ENCODE measurements around the gene ZNF831. TPM values are rescaled to one million over a fixed set of nuclear protein-coding genes. Genes with fewer than 3 reads are reported as not detected.

Gene ZNF831
- total RNA-seq, 1 experiment from 2014 or later: 0.15 TPM

GRCh38 chr20:59273739-59274357 lies 110.2 kb downstream of the ZNF831 start:
- ChIA-PET RAD21 (ENCODE audit: low non-redundant PET in 1 of 2, low total read pairs in 2 of 2, uncharacterized antibody in 2 of 2, unreplicated experiment in 2 of 2) (no interaction called here), POLR2A (no interaction called here), CTCF (no interaction called here)
- Histone ChIP-seq H3K9me3 (ENCODE audit: control insufficient read depth in 1 of 2, insufficient read depth in 1 of 2, low read depth in 1 of 2, low read length in 2 of 2) (no peaks in the 10 kb centered on the region), H3K27ac (ENCODE audit: low read depth, low read length) (no peak overlapping the region), H3K9ac (ENCODE audit: low read length) (no peak overlapping the region), H3K79me2 (ENCODE audit: insufficient read depth, low read length) (no peaks in the 10 kb centered on the region), H3K27me3 (ENCODE audit: insufficient read depth, low read length) (peaks cover 77% of the 10 kb centered on the region), H3K4me3 (replicated peaks in 1 of 2; ENCODE audit: low read depth in 1 of 2, low read length in 2 of 2) (no peak overlapping the region), H3K9me2 (ENCODE audit: insufficient read depth) (no peaks in the 10 kb centered on the region), H3K4me1 (ENCODE audit: control insufficient read depth in 1 of 2, insufficient read depth in 2 of 2, low read length in 2 of 2) (no peaks in the 10 kb centered on the region), H2AFZ (ENCODE audit: low read depth, low read length, poor library complexity, severe bottlenecking) (no peak overlapping the region), H3K4me2 (ENCODE audit: low read length) (no peak overlapping the region), H3K36me3 (ENCODE audit: control insufficient read depth in 1 of 2, insufficient read depth in 2 of 2, low read length in 2 of 2) (no peaks in the 10 kb centered on the region), H4K20me1 (ENCODE audit: insufficient read depth) (no peaks in the 10 kb centered on the region)
- DNase-seq (ENCODE audit: low read depth, low spot score) (no peak), ATAC-seq (no peak)
- intact Hi-C loops (cut with micrococcal nuclease): no loop called here
- TF ChIP-seq FOSL1 (IDR thresholded peaks at IDR 0.05; ENCODE audit: low read depth) (no peak), EZH2 (IDR thresholded peaks at IDR 0.05) (peak; percentile 59; the same call in 1 of the 2 replicates), SIN3A (IDR thresholded peaks at IDR 0.05; ENCODE audit: low read depth) (no peak), POLR2A (IDR thresholded peaks at IDR 0.05; ENCODE audit: borderline replicate concordance, extremely low read depth, insufficient read depth, insufficient read length) (no peak)
- no TSS peak for BruUV-seq (replicated peaks)

- ChIA-PET CTCF (no interaction called here), POLR2A (no interaction called here), RAD21 (ENCODE audit: low non-redundant PET in 1 of 2, low total read pairs in 2 of 2, uncharacterized antibody in 2 of 2, unreplicated experiment in 2 of 2) (no interaction called here)
- Histone ChIP-seq H3K79me2 (ENCODE audit: insufficient read depth, low read length) (no peaks in the 10 kb centered on the region), H3K4me2 (ENCODE audit: low read length) (no peak overlapping the region), H3K4me1 (ENCODE audit: control insufficient read depth in 1 of 2, insufficient read depth in 2 of 2, low read length in 2 of 2) (no peaks in the 10 kb centered on the region), H3K27me3 (ENCODE audit: insufficient read depth, low read length) (peaks cover 78% of the 10 kb centered on the region), H3K9me2 (ENCODE audit: insufficient read depth) (no peaks in the 10 kb centered on the region), H3K9ac (ENCODE audit: low read length) (no peak overlapping the region), H2AFZ (ENCODE audit: low read depth, low read length, poor library complexity, severe bottlenecking) (no peak overlapping the region), H4K20me1 (ENCODE audit: insufficient read depth) (no peaks in the 10 kb centered on the region), H3K4me3 (replicated peaks in 1 of 2; ENCODE audit: low read depth in 1 of 2, low read length in 2 of 2) (no peak overlapping the region), H3K36me3 (ENCODE audit: control insufficient read depth in 1 of 2, insufficient read depth in 2 of 2, low read length in 2 of 2) (no peaks in the 10 kb centered on the region), H3K27ac (ENCODE audit: low read depth, low read length) (no peak overlapping the region), H3K9me3 (ENCODE audit: control insufficient read depth in 1 of 2, insufficient read depth in 1 of 2, low read depth in 1 of 2, low read length in 2 of 2) (no peaks in the 10 kb centered on the region)
- BruUV-seq (replicated peaks): no TSS peak
- DNase-seq (ENCODE audit: low read depth, low spot score) (no peak), ATAC-seq (no peak)
- intact Hi-C loops (cut with micrococcal nuclease): no loop called here
- TF ChIP-seq CBX3 (IDR thresholded peaks at IDR 0.05; ENCODE audit: low read depth) (no peak), FOSL1 (IDR thresholded peaks at IDR 0.05; ENCODE audit: low read depth) (no peak), SP1 (IDR thresholded peaks at IDR 0.05; ENCODE audit: low read depth) (no peak), ATF3 (IDR thresholded peaks at IDR 0.05) (no peak), ZFX (IDR thresholded peaks at IDR 0.05) (no peak), EGR1 (IDR thresholded peaks at IDR 0.05; ENCODE audit: low read depth) (no peak), CTCF (IDR thresholded peaks at IDR 0.05 in 2 of 3, conservative IDR thresholded peaks at IDR 0.05 in 1 of 3; ENCODE audit: borderline replicate concordance in 1 of 3, insufficient read depth in 1 of 3, low read depth in 2 of 3, low read length in 2 of 3) (no peak), SIN3A (IDR thresholded peaks at IDR 0.05; ENCODE audit: low read depth) (no peak), MAX (IDR thresholded peaks at IDR 0.05) (no peak), POLR2A (IDR thresholded peaks at IDR 0.05; ENCODE audit: borderline replicate concordance, extremely low read depth, insufficient read depth, insufficient read length) (no peak), CEBPB (IDR thresholded peaks at IDR 0.05; ENCODE audit: low read depth) (no peak), JUND (IDR thresholded peaks at IDR 0.05) (no peak), ELF1 (IDR thresholded peaks at IDR 0.05; ENCODE audit: borderline replicate concordance, low read depth) (no peak), RAD21 (IDR thresholded peaks at IDR 0.05; ENCODE audit: low read depth) (no peak), EZH2 (IDR thresholded peaks at IDR 0.05) (no peak), YY1 (IDR thresholded peaks at IDR 0.05; ENCODE audit: extremely low read depth, insufficient replicate concordance, low read depth, low read length) (no peak), EZH2phosphoT487 (IDR thresholded peaks at IDR 0.05; ENCODE audit: borderline replicate concordance) (no peak), SRF (IDR thresholded peaks at IDR 0.05; ENCODE audit: low read depth) (no peak)
Observed at GRCh38 chr20:59276938-59277337, 113.3 kb downstream of the ZNF831 start.
